SK-N-SH (cell line): ENCODE results near the gene TSPO2. TPM values are rescaled to one million over a fixed set of nuclear protein-coding genes. Genes with fewer than 3 reads are reported as not detected.

Source experiments
- CTCF ChIA-PET: fragments of 300-600, 350-600 bp; formaldehyde crosslinking; extraction: SDS; loops from one replicate; lab custom pipeline; 2021; lab: Yijun Ruan, JAX
- POLR2A ChIA-PET: fragments of 350-600 bp; sonication (Branson Sonifier 250); formaldehyde crosslinking; extraction: SDS; loops from one replicate; lab custom pipeline; 2020; ENCODE audit warnings: antibody characterized with exemption, inconsistent platforms; lab: Yijun Ruan, JAX
- DNase-seq: peaks from one replicate; pipeline ENCODE4 v3.0.0; 2012
- H2AFZ ChIP-seq: fragments of 200-600 bp; sonication (generic); 2 replicates; pipeline ENCODE4 v1.8.1; 2016; ENCODE audit warnings: antibody characterized with exemption, mild to moderate bottlenecking, low read depth
- H3F3A ChIP-seq: fragments of 200-600 bp; sonication (generic); replicated peaks from 2 replicates; pipeline ENCODE3; 2016; ENCODE audit warnings: antibody characterized with exemption, mild to moderate bottlenecking; ENCODE audit not compliant: insufficient read depth
- H3K27ac ChIP-seq, 2 experiments: fragments of 200-500 bp in 1 of 2; fragments of 200-600 bp in 1 of 2; sonication (Bioruptor generic) in 1 of 2; sonication (generic), shearing (Covaris generic) in 1 of 2; 2 replicates each; pipeline versions ENCODE4 v1.5.1 to v1.6.1; 2014 to 2016; ENCODE audit warnings: low read depth in 2 of 2, inconsistent platforms in 1 of 2, low read length in 1 of 2, mild to moderate bottlenecking in 1 of 2, mixed read lengths in 1 of 2
- H3K27me3 ChIP-seq: fragments of 200-600 bp; sonication (generic), shearing (Covaris generic); 2 replicates; pipeline ENCODE4 v1.6.1; 2016; ENCODE audit warnings: mixed run types; ENCODE audit not compliant: insufficient read depth
- H3K36me3 ChIP-seq, 2 experiments: fragments of 200-500 bp in 1 of 2; fragments of 200-600 bp in 1 of 2; sonication (Bioruptor generic) in 1 of 2; sonication (generic) in 1 of 2; replicated peaks in 1 of 2; 2 replicates each; pipeline versions ENCODE3 to v1.5.1; 2014 to 2016; ENCODE audit warnings: low read length in 1 of 2, mild to moderate bottlenecking in 1 of 2; ENCODE audit not compliant: insufficient read depth in 2 of 2, control insufficient read depth in 1 of 2
- H3K4me1 ChIP-seq, 2 experiments: fragments of 200-500 bp in 1 of 2; fragments of 200-600 bp in 1 of 2; sonication (Bioruptor generic) in 1 of 2; sonication (generic), shearing (Covaris generic) in 1 of 2; 2 replicates each; pipeline versions ENCODE4 v1.5.1 to v1.6.1; 2014 to 2016; ENCODE audit warnings: low read depth in 1 of 2, low read length in 1 of 2, mixed run types in 1 of 2; ENCODE audit not compliant: insufficient read depth in 2 of 2, control insufficient read depth in 1 of 2
- H3K4me2 ChIP-seq: fragments of 200-600 bp; sonication (generic), shearing (Covaris generic); 2 replicates; pipeline ENCODE4 v1.6.1; 2017; ENCODE audit warnings: mixed run types
- H3K4me3 ChIP-seq, 2 experiments: fragments of 200-500 bp in 1 of 2; fragments of 200-600 bp in 1 of 2; sonication (Bioruptor generic) in 1 of 2; sonication (generic), shearing (Covaris generic) in 1 of 2; 2 replicates each; pipeline versions ENCODE4 v1.5.1 to v1.8.1; 2014 to 2016; ENCODE audit warnings: low read depth in 2 of 2, inconsistent platforms in 1 of 2, low read length in 1 of 2, mild to moderate bottlenecking in 1 of 2, mixed read lengths in 1 of 2, moderate library complexity in 1 of 2
- H3K79me2 ChIP-seq: fragments of 200-600 bp; sonication (generic); 2 replicates; pipeline ENCODE4 v1.8.1; 2017; ENCODE audit warnings: mild to moderate bottlenecking; ENCODE audit not compliant: insufficient read depth
- H3K9ac ChIP-seq: fragments of 200-600 bp; sonication (generic); 2 replicates; pipeline ENCODE4 v1.6.1; 2017; ENCODE audit warnings: mixed run types
- H3K9me2 ChIP-seq: fragments of 200-600 bp; sonication (generic); 2 replicates; pipeline ENCODE4 v1.6.1; 2017; ENCODE audit warnings: mixed run types
- H3K9me3 ChIP-seq: fragments of 200-600 bp; sonication (generic); 2 replicates; pipeline ENCODE4 v1.6.1; 2017; ENCODE audit warnings: mixed run types, mild to moderate bottlenecking, moderate library complexity
- H4K20me1 ChIP-seq: fragments of 200-600 bp; sonication (generic); 2 replicates; pipeline ENCODE4 v1.6.1; 2017; ENCODE audit warnings: mild to moderate bottlenecking, mixed run types; ENCODE audit not compliant: insufficient read depth
- EP300 ChIP-seq, 2 experiments: IDR thresholded peaks; 2 replicates each; pipeline versions ENCODE4 v1.4.0 to v1.6.1; 2012; ENCODE audit warnings: borderline replicate concordance in 1 of 2, low read depth in 1 of 2, low read length in 1 of 2
- EZH2phosphoT487 ChIP-seq: fragments of 200-600 bp; sonication (generic); IDR thresholded peaks from 2 replicates; pipeline ENCODE4 v1.6.1; 2017; ENCODE audit warnings: low read depth, mixed run types, mild to moderate bottlenecking, antibody characterized with exemption, moderate library complexity, borderline replicate concordance
- FOXM1 ChIP-seq: IDR thresholded peaks from 2 replicates; pipeline ENCODE4 v1.4.0; 2012; ENCODE audit warnings: low read depth, mild to moderate bottlenecking
- REST ChIP-seq: IDR thresholded peaks from 2 replicates; pipeline ENCODE4 v1.6.1; 2012; ENCODE audit warnings: mild to moderate bottlenecking, low read depth, low read length, moderate library complexity
- TAF1 ChIP-seq: IDR thresholded peaks from 2 replicates; pipeline ENCODE4 v1.6.1; 2012; ENCODE audit warnings: low read depth, mild to moderate bottlenecking, low read length, moderate library complexity, borderline replicate concordance
- TCF12 ChIP-seq: IDR thresholded peaks from 2 replicates; pipeline ENCODE4 v1.4.0; 2012
- TEAD4 ChIP-seq: IDR thresholded peaks from 2 replicates; pipeline ENCODE4 v1.4.0; 2012; ENCODE audit warnings: mild to moderate bottlenecking, borderline replicate concordance; ENCODE audit not compliant: insufficient read depth
- USF1 ChIP-seq: IDR thresholded peaks from 2 replicates; pipeline ENCODE4 v1.4.0; 2012; ENCODE audit warnings: low read depth, borderline replicate concordance
- WGBS: methylation state at CpG from one replicate; pipeline ENCODE4 v1.1.6; 2017; ENCODE audit warnings: low lambda C conversion rate; 5-methylcytosine and 5-hydroxymethylcytosine counted together
- polyA plus RNA-seq, 3 experiments: library from polyadenylated mRNA; depleted of rRNA; stranded (reverse); fragments of >200 nt; gene quantifications; 2 replicates each; pipeline ENCODE4 v1.2.3, GENCODE V29; 2012

The TSPO2 gene
- polyA plus RNA-seq, 1 of the 3 experiments (the other 2 are of a cell fraction), result not detected

DNA sequence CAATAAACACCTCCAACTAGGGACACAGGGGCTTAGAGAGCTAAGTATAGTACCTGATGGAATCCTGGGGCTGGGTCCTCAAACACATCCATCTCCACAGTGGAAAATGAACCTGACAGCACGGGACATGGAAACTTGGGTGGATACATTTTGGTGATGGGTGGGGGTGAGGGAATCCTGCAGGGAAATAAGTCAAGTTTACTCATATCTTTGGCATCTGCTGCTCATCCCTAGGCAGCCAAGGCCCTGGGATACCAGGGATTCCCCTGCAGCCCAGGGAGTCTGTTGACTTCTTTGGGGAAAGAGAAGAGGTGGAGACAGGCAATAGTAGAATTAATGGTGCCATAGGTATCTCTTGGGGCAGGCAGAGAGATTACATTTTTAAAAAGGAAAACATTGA lies 17.3 kb downstream of the TSPO2 start:
- Histone ChIP-seq H3K9me2 (no peaks in the 10 kb centered on the region), H3K4me2 (no peak overlapping the region), H3K9ac (no peak overlapping the region), H3K4me3 (no peak overlapping the region), H3K27ac (no peak overlapping the region), H3K36me3 (peaks cover 5 to 15% of the 10 kb centered on the region in 2 experiments), H3F3A (no peaks in the 10 kb centered on the region), H3K4me1 (no peaks in the 10 kb centered on the region; a peak in 1 of 4 replicates), H3K79me2 (no peaks in the 10 kb centered on the region), H4K20me1 (no peaks in the 10 kb centered on the region), H2AFZ (no peak overlapping the region), H3K9me3 (no peaks in the 10 kb centered on the region), H3K27me3 (no peaks in the 10 kb centered on the region)
- CTCF ChIA-PET, result interaction anchor here (0.9 kb wide), 1 partner anchor 31 kb away, joined by 3 read pairs; no protein-coding TSS in a partner anchor
- POLR2A ChIA-PET, result no interaction called here
- TF ChIP-seq FOXM1 (no peak), EP300 (IDR thresholded peaks at IDR 0.05; ENCODE audit: borderline replicate concordance in 1 of 2, low read depth in 1 of 2, low read length in 1 of 2) (no peak), TAF1 (no peak), TEAD4 (no peak), EZH2phosphoT487 (no peak), USF1 (no peak), TCF12 (no peak)
- DNase-seq, result no peak
- WGBS, result 89% methylated on average over 1 of the region's 1 CpG

GRCh38 chr6:41061196-41061726 lies 19.0 kb downstream of the TSPO2 start:
- no peaks in the 10 kb centered on the region for H3K9me2 ChIP-seq
- H3K4me1 ChIP-seq, result no peaks in the 10 kb centered on the region; a peak in 1 of 4 replicates
- H3K9ac ChIP-seq, result no peak overlapping the region
- TF ChIP-seq REST, result no peak
- no peak overlapping the region for H3K27ac ChIP-seq
- H3K9me3 ChIP-seq, result no peaks in the 10 kb centered on the region
- peaks cover 21 to 27% of the 10 kb centered on the region in 2 experiments for H3K36me3 ChIP-seq
- ChIA-PET POLR2A (interaction anchor here (1.0 kb wide), 1 partner anchor 9 kb away, joined by 3 read pairs; no protein-coding TSS in a partner anchor), CTCF (no interaction called here)
- no peaks in the 10 kb centered on the region for H3F3A ChIP-seq
- H3K4me3 ChIP-seq, result no peak overlapping the region
- H2AFZ ChIP-seq, result no peak overlapping the region
- H3K27me3 ChIP-seq, result no peaks in the 10 kb centered on the region
- DNase-seq, result no peak
- no peak overlapping the region for H3K4me2 ChIP-seq
- H4K20me1 ChIP-seq, result no peaks in the 10 kb centered on the region
- H3K79me2 ChIP-seq, result no peaks in the 10 kb centered on the region; the same call in 1 of the 2 replicates
- WGBS, result 96% methylated on average over 9 of the region's 13 CpGs
